Stimulated activated effector memory CD8-positive, alpha-beta T cell treated with anti-CD3 and anti-CD28 coated beads, Interleukin-12 subunit alpha, Interleukin-12 subunit beta, amount 100 ng/mL, for 72 hours (primary cell): ENCODE measurements around the gene SNAPC4.
"Not testable (repeated sequence)": the region's sequence is repeated elsewhere in the genome, so short reads cannot be mapped to it uniquely, and the experiment has no call there.

Source experiments
- ATAC-seq: fragments of 150-1000 bp; cut with Tn5 transposase; 2 replicates; pipeline ENCODE4 v1.10.0; 2021
- DNase-seq, 2 donors: peaks; one replicate each; pipeline ENCODE4 v3.0.0; 2021 to 2022; ENCODE audit warnings: low spot score in 2 of 2
- H3K27ac Mint-ChIP-seq: one replicate; pipeline ENCODE4 v1.8.0; 2022; ENCODE audit warnings: mild to moderate bottlenecking, mixed read lengths
- H3K36me3 Mint-ChIP-seq: one replicate; pipeline ENCODE4 v1.8.0; 2022; ENCODE audit warnings: mild to moderate bottlenecking, mixed read lengths
- H3K4me1 Mint-ChIP-seq: one replicate; pipeline ENCODE4 v1.8.0; 2022; ENCODE audit warnings: mixed read lengths
- H3K4me3 Mint-ChIP-seq: one replicate; pipeline ENCODE4 v1.8.0; 2022; ENCODE audit warnings: mild to moderate bottlenecking, mixed read lengths
- H3K9me3 Mint-ChIP-seq: one replicate; pipeline ENCODE4 v1.8.0; 2022; ENCODE audit warnings: mixed read lengths

Gene SNAPC4

DNA sequence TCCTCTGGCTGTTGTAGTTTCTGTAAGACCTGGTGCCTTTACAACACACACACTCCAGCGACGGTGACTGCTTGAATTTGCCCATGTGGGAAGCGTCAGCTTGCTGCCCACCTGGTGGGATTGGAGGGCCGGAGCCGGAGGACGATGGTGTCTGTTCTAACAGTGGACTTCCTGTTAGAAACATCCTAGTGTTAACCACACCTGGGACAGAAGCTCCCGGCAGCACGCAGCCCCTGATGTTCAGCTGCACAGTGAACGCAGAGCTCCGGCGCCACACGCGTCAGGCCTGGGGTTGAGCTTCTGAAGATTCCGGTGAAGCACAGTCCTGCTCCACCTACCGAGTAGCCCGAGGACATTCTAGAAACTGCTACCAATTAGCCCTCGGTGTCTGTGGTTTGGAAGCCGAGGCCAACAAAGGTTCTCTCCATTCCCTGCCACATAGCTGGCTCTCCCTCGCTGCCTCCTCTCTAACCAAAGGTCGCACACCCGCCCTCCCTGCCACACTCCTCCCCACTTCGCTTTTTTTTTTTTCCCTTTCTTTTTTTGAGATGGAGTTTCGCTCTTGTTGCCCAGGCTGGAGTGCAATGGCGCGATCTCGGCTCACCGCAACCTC is 24.9 kb upstream of the SNAPC4 start:
- DNase-seq (no peak), ATAC-seq (no peak)
- peaks cover 79% of the 10 kb centered on the region for H3K36me3 Mint-ChIP-seq
- peak overlapping the region; percentile 45 for H3K27ac Mint-ChIP-seq
- H3K4me1 Mint-ChIP-seq, result peaks cover 7% of the 10 kb centered on the region
- H3K4me3 Mint-ChIP-seq, result no peak overlapping the region
- H3K9me3 Mint-ChIP-seq, result no peaks in the 10 kb centered on the region

DNA sequence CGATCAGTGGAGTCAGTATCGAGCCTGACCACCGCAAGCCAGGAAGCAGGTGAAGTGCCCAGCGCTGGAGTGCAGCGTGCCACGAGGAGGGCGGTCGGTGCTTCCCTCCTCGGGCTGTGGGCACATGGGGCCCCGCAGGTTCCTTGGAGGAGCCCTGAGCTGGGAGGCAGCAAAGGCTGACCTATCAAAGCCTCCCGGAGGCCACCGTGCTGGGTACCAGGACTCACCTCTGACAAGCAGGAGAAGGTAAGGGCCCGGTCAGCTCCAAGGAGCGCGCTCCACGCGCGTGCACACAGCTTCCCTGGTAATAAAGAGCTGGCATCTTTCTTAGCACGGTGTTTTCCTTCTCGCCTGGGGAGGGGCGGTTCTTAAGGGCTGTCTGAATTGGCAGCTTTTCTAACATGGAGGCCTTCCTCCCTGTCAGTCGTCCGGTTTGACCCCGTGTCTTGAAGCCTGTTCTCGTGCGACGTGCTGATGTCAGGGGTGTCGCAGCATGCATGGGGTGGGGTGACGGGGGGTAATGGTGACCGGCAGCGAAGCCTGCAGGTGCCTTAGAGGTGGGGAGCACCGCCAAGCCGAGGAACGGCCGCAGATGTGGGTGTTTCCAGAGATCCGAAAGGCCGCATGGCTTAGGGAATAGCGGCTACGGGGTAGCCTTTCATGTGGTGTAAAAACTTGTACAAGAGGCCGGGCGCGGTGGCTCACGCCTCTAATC is 23.6 kb upstream of the SNAPC4 start:
- H3K4me1 Mint-ChIP-seq, result peaks cover 7% of the 10 kb centered on the region
- H3K9me3 Mint-ChIP-seq, result no peaks in the 10 kb centered on the region
- no peak overlapping the region for H3K27ac Mint-ChIP-seq
- DNase-seq (no peak), ATAC-seq (no peak)
- peaks cover 83% of the 10 kb centered on the region for H3K36me3 Mint-ChIP-seq
- no peak overlapping the region for H3K4me3 Mint-ChIP-seq

DNA sequence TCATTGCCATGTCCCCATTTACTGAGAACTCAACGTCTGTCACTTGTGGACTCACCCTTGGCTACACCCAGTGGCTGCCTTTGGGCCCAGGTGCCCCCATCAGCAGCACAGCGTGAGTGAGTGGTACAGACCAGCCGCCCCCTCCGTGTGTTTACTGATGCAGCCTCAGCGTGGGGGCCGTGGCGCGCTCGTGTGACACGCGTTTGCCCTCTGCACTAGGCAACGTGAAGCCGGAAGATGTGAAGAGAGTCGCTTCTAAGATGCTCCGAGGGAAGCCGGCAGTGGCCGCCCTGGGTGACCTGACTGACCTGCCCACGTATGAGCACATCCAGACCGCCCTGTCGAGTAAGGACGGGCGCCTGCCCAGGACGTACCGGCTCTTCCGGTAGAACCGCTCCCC is 22.9 kb upstream of the SNAPC4 start:
- Mint-ChIP-seq H3K36me3 (peaks cover 89% of the 10 kb centered on the region), H3K27ac (no peak overlapping the region), H3K4me1 (peaks cover 7% of the 10 kb centered on the region), H3K4me3 (no peak overlapping the region), H3K9me3 (no peaks in the 10 kb centered on the region)
- DNase-seq (no peak), ATAC-seq (no peak)

DNA sequence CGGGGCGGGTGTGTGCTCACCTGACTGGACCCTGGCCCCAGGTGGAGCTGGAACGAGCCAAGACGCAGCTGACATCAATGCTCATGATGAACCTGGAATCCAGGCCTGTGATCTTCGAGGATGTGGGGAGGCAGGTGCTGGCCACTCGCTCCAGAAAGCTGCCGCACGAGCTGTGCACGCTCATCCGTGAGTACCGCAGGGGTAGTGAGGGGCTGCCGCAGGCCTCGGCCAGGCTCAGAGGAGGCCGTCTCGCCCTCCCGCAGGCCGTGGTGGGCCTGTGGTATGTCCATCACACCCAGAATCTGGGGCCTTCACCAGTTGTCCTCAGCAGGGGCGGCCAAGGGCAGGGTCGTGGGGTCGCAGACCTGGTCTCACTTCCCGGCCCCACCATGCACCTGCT is 21.8 kb upstream of the SNAPC4 start:
- Mint-ChIP-seq H3K9me3 (no peaks in the 10 kb centered on the region), H3K36me3 (peaks cover 95% of the 10 kb centered on the region), H3K4me3 (no peak overlapping the region), H3K4me1 (peaks cover 7% of the 10 kb centered on the region), H3K27ac (no peak overlapping the region)
- ATAC-seq (no peak), DNase-seq (no peak)

DNA sequence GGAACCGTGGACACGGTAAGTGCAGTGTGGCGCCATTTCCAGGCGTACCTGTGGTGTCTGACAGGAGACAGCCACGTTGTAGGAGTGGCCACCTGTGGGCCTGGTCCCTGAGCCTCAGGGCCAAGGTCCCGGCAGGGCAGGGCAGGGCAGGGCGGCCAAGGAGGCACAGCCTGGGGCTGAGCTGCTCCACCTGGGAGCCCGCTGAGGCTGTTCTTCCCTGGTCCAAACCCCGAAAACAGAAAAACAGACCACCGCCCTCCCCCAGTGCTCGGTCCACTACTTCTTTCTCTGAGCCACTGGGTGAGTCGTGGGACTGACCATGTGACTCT is 19.1 kb upstream of the SNAPC4 start:
- ATAC-seq (no peak), DNase-seq (no peak)
- Mint-ChIP-seq H3K4me3 (no peak overlapping the region), H3K27ac (no peak overlapping the region), H3K36me3 (peaks cover 99% of the 10 kb centered on the region), H3K9me3 (no peaks in the 10 kb centered on the region), H3K4me1 (no peaks in the 10 kb centered on the region)

DNA sequence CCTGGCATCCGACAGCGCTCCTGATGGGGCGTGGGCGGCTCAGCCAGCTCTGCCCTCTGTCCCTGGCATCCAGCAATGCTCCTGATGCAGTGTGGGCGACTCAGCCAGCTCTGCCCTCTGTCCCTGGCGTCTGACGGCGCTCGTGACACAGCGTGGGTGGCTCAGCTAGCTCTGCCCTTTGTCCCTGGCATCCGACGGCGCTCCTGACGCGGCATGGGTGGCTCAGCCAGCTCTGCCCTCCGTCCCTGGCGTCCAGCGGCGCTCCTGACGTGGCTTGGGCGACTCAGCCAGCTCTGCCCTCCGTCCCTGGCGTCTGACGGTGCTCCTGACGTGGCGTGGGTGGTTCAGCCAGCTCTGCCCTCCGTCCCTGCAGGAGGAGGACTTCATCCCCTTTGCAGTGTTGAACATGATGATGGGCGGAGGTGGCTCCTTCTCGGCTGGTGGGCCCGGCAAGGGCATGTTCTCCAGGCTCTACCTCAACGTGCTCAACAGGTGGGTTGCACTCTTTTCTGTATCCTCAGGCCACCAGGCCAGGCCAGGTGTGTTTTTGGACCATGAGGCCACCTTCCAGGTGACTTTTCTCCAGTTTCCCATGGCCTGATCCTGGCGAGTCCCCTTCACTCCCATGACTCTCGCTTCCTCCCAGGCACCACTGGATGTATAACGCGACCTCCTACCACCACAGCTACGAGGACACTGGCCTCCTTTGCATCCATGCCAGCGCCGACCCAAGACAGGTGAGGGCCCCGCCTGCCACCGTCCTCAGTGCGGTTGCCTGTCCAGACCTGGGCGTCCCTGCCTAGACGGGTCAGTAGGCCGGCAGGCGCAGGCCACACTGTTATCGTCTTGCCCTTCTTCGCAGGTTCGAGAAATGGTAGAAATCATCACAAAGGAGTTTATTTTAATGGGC is 18.5 kb upstream of the SNAPC4 start:
- no peak overlapping the region for H3K4me3 Mint-ChIP-seq
- peaks cover 99% of the 10 kb centered on the region for H3K36me3 Mint-ChIP-seq
- ATAC-seq (no peak), DNase-seq (no peak)
- no peaks in the 10 kb centered on the region for H3K9me3 Mint-ChIP-seq
- peaks cover 6% of the 10 kb centered on the region for H3K4me1 Mint-ChIP-seq
- H3K27ac Mint-ChIP-seq, result no peak overlapping the region

DNA sequence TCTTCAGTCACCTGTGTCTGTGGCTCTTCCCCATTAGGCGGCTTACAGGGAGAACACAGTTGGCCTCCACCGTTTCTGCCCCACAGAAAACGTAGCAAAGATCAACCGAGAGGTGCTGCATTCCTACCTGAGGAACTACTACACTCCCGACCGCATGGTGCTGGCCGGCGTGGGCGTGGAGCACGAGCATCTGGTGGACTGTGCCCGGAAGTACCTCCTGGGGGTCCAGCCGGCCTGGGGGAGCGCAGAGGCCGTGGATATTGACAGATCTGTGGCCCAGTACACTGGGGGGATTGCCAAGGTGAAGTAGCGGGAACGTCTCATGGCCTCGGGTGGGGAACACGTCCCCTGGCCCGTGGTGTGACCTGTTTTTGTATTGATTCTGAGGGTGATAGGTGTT is 16.9 kb upstream of the SNAPC4 start:
- Mint-ChIP-seq H3K27ac (no peak overlapping the region), H3K4me1 (peaks cover 14% of the 10 kb centered on the region)

DNA sequence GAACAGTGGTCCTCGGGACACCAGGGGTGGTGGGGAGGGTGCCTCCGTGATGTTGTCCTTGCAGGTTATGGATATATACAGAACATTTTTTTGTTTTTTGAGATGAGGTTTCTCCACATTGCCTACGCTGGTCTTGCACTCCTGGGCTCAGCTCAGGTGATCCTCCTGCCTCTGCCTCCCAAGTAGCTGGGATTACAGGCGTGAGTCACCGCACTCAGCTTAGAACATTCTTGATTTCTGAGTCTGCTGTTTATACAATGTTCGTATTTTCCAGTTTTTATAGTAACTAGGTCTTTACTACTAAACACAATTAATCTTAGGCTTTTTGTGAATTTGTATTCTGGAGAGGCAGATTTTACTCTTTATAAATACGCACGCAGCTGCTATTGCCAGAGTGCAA is 16.5 kb upstream of the SNAPC4 start:
- Mint-ChIP-seq H3K27ac (no peak overlapping the region), H3K4me3 (no peak overlapping the region), H3K36me3 (peaks cover 99% of the 10 kb centered on the region), H3K9me3 (no peaks in the 10 kb centered on the region), H3K4me1 (peaks cover 16% of the 10 kb centered on the region)
- DNase-seq, result no peak
- ATAC-seq, result no peak

More for the DNA sequence above, 16.9 kb upstream of the SNAPC4 start:
- DNase-seq, result no peak
- Mint-ChIP-seq H3K4me3 (no peak overlapping the region), H3K9me3 (no peaks in the 10 kb centered on the region), H3K36me3 (peaks cover 99% of the 10 kb centered on the region)
- no peak for ATAC-seq

DNA sequence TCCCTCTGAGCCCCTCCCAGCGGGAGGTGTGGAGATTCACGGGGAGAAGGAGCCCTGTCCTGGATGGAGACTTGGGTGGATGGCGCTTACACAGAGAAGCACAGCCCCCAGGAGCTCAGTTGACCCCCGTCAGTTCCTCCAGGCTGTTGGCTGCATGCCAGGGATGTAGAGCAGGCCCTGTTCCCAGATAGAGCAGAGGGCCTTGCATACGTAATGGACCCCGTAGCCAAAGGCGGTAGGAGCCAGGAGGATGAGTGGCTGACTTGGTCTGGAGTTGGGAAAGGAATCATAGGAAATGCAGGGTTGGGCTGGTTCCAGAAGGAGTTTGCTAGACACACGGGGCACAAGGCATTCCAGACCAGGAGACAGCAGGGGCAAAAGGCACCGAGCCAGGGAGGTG is 13.0 kb upstream of the SNAPC4 start:
- H3K4me3 Mint-ChIP-seq, result no peak overlapping the region
- peaks cover 44% of the 10 kb centered on the region for H3K4me1 Mint-ChIP-seq
- ATAC-seq (no peak), DNase-seq (no peak)
- H3K9me3 Mint-ChIP-seq, result no peaks in the 10 kb centered on the region
- H3K36me3 Mint-ChIP-seq, result peaks cover 99% of the 10 kb centered on the region
- H3K27ac Mint-ChIP-seq, result no peak overlapping the region

DNA sequence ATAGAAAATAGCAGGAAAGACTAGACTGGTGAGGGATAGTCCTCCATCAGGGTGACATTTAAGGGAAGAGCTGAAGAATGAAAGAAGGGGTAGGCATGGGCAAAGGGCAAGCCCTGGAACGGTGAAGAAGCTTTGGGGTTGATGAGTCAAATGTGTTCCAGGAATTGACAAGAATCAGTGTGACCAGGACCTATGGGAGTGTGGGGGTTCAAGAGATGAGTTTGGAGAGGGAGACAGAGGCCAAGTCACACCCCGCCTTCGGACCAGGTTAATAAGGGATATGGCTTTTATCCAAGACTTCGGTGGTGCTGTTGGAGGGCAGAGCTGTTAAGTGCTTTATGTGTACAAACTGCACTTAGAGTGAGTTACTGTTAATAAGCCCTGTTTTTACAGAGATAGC is 11.4 kb upstream of the SNAPC4 start:
- peaks cover 99% of the 10 kb centered on the region for H3K36me3 Mint-ChIP-seq
- DNase-seq, result no peak
- H3K9me3 Mint-ChIP-seq, result no peaks in the 10 kb centered on the region
- H3K4me1 Mint-ChIP-seq, result peaks cover 49% of the 10 kb centered on the region
- H3K27ac Mint-ChIP-seq, result peak overlapping the region; percentile 94
- H3K4me3 Mint-ChIP-seq, result peak overlapping the region; percentile 85
- no peak for ATAC-seq

DNA sequence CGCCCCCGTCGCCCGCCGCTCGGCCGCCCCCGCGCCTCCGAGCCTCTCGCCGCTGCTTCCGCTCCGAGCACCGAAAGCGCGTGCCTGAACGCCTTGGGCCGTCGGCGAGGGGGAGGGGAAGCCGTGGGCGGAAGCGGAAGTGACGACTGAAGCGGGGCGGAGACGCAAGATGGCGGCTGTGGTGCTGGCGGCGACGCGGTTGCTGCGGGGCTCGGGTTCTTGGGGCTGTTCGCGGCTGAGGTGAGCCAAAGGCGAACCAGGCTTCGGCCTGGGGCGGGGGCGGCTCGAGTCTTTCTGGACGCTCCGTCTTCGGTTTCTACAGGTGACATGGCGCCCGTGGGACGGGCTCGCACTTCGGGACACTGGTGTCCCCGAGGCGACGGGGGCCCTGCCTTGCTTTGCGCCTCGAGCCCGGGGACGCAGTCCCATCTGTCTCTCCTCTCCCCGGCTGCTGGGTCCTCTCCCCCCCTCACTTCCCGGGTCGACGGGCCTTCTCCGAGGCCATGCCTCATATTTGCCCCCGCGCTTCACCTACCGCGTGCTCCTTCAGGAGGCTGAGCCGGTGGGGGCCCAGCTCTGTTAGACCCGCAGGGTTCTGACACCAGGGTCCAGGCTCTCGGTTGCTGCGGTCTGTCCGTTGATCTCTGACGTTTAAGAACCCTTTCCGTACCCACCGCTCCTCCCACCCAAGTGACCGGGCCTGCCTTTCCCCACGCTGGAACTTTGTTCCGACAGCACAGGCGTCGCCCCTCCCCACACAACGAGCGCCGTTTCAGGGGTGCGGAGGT is 10.7 kb upstream of the SNAPC4 start, which contains the start of the genes ENTR1 and PMPCA:
TSS of gene ENTR1 (minus strand) at position 115 of the 788 bp plus-strand sequence. CDS start 217 bp downstream, outside the sequence.
TSS of gene PMPCA (plus strand) at position 159 of the 788 bp plus-strand sequence. CDS start at position 170, 11 bp downstream.
- Mint-ChIP-seq H3K4me1 (peaks cover 49% of the 10 kb centered on the region), H3K27ac (peak within 1 kb of the TSS; percentile 94), H3K4me3 (peak within 1 kb of the TSS; percentile 85), H3K9me3 (no peaks in the 10 kb centered on the region), H3K36me3 (peaks cover 98% of the 10 kb centered on the region)
- ATAC-seq, result peak; percentile 89
- peak; percentile 97 to 99 for DNase-seq

DNA sequence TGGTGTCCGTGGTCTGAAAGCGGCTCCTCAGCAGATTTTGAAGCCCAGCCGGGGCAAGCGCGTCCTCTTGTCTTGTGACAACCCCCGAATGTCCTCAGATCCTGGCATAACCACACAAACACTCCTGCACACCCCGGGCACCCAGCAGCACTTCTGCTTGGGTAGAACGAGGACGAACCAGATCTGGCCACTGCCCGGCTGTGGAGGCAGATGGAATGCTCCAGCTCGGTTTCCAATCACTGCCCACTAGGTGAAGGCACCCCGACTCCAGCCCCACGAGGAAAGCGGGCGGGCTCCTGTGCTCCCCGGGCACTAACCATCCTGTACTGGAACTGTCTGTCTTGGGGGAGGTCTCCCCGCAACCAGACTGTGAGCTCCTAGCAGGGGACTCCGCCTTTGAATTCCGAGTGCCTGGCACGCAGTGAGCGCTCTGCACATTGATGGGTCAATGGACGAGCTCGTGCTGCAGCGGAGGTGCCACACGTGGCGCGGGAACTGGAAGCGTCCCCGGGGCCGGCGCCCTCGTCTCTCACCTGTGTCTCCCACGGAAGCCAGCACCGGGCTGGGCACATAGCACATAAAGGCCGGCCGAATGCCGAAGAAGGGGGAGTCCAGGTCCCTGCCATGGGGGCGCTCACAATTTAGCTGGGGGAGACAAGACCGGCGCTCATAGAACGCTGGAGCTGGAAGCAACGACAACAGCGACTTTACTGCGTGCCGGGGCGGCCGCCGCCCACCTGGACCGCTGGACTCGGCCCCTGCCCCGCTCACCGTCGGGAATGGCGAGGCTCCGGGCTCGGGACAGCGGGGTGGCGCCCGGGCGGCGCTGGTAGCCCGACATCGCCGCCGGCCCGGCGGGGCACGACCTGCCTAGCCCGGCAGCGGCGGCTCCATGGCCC is 9.8 kb upstream of the SNAPC4 start:
- Mint-ChIP-seq H3K36me3 (peaks cover 99% of the 10 kb centered on the region), H3K4me3 (peak overlapping the region; percentile 85), H3K9me3 (no peaks in the 10 kb centered on the region), H3K4me1 (peaks cover 56% of the 10 kb centered on the region), H3K27ac (peak overlapping the region; percentile 94)
- peak; percentile 55 for ATAC-seq
- peak; percentile 26 to 66 for DNase-seq

DNA sequence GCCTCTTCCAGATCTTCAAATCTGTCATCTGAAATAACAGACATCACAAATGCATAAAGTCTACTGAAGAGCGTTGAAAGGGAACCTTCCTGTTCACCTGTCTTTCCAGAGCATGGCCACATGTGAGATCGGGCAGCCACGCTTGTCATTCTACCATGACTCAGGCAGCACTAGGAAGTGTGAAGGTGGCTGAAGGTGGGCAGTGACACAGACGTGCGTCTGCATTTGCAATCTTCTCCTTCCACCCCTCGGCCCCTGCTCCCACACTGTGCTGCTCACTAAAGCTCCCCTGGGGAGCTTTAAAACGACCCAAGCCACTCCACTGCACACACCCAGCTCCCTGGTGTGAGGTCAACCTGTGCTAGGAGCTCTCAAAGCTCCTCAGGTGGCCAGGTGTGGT is 7.9 kb upstream of the SNAPC4 start:
- peak overlapping the region; percentile 77 for H3K27ac Mint-ChIP-seq

DNA sequence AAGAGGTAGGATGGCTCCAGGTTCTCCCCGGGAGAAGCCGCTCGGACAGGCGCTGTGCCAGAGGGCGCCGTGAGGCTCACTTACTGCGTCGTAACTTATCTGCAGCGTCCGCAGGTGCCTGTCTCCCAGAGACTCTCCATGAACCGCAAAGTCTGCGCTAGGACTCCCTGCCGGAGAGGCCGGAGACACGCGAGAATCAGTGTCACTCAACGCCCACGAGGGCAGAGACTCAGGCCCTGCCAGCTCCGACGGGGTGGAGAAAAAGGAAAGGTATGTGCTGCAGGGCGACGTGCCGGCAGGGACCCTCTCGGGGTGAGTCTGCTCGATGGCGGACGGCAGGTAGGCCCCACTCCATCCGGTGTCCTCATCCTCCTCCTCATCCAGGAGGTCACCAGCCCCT is 7.1 kb upstream of the SNAPC4 start:
- not testable (repeated sequence) for ATAC-seq, DNase-seq, H3K4me3 Mint-ChIP-seq, H3K27ac Mint-ChIP-seq, H3K9me3 Mint-ChIP-seq
- Mint-ChIP-seq H3K36me3 (peaks cover 88% of the 10 kb centered on the region), H3K4me1 (peaks cover 59% of the 10 kb centered on the region)

More for the DNA sequence above, 7.9 kb upstream of the SNAPC4 start:
- Mint-ChIP-seq H3K4me3 (peak overlapping the region; percentile 85), H3K4me1 (peaks cover 61% of the 10 kb centered on the region), H3K9me3 (no peaks in the 10 kb centered on the region), H3K36me3 (peaks cover 89% of the 10 kb centered on the region)
- DNase-seq (no peak), ATAC-seq (no peak)
